ENCODE data around the gene FBXO15. TPM values are rescaled to one million over a fixed set of nuclear protein-coding genes. Genes with fewer than 3 reads are reported as not detected.

FBXO15 gene
- total RNA-seq, 2 donors from 2014 or later, result not detected

- intact Hi-C loops (cut with DNase I), result no loop called here
- DNase-seq (ENCODE audit: low spot score), result no peak
These were observed 72.7 kb downstream of the FBXO15 start for GRCh38 chr18:74074668-74075564.

- DNase-seq (ENCODE audit: low spot score), result no peak
- intact Hi-C loops (cut with DNase I), result no loop called here
These were observed 73.5 kb downstream of the FBXO15 start for GRCh38 chr18:74073957-74074667.

- intact Hi-C loops (cut with DNase I), result no loop called here
- DNase-seq (ENCODE audit: low spot score), result no peak
These were observed 78.2 kb downstream of the FBXO15 start for GRCh38 chr18:74069178-74070050.

GRCh38 chr18:74068296-74068695 lies 79.3 kb downstream of the FBXO15 start:
- intact Hi-C loops (cut with DNase I), result no loop called here
- DNase-seq (ENCODE audit: low spot score), result no peak

- no peak for DNase-seq (ENCODE audit: low spot score)
These were observed 81.6 kb downstream of the FBXO15 start for GRCh38 chr18:74066018-74066417.

GRCh38 chr18:74065366-74065765 lies 82.3 kb downstream of the FBXO15 start:
- intact Hi-C loops (cut with DNase I), result no loop called here
- no peak for DNase-seq (ENCODE audit: low spot score)

More at GRCh38 chr18:74066018-74066417, 81.6 kb downstream of the FBXO15 start:
- intact Hi-C loops (cut with DNase I), result no loop called here

- no peak for DNase-seq (ENCODE audit: low spot score)
- intact Hi-C loops (cut with DNase I), result no loop called here
These were observed 83.1 kb downstream of the FBXO15 start for GRCh38 chr18:74064510-74064909.

- intact Hi-C loops (cut with DNase I), result no loop called here
- DNase-seq (ENCODE audit: low spot score), result no peak
These were observed 84.1 kb downstream of the FBXO15 start for GRCh38 chr18:74063557-74063956.

- DNase-seq (ENCODE audit: low spot score), result no peak
- intact Hi-C loops (cut with DNase I), result no loop called here
These were observed 84.6 kb downstream of the FBXO15 start for GRCh38 chr18:74063023-74063422.

GRCh38 chr18:74062037-74062436 lies 85.6 kb downstream of the FBXO15 start:
- intact Hi-C loops (cut with DNase I), result no loop called here
- DNase-seq (ENCODE audit: low spot score), result no peak

GRCh38 chr18:74060579-74060978 lies 87.1 kb downstream of the FBXO15 start:
- intact Hi-C loops (cut with DNase I), result no loop called here

GRCh38 chr18:74050807-74051206 lies 96.8 kb downstream of the FBXO15 start:
- intact Hi-C loops (cut with DNase I), result no loop called here
- no peak for DNase-seq (ENCODE audit: low spot score)

More at GRCh38 chr18:74060579-74060978, 87.1 kb downstream of the FBXO15 start:
- no peak for DNase-seq (ENCODE audit: low spot score)

- intact Hi-C loops (cut with DNase I), result no loop called here
- no peak for DNase-seq (ENCODE audit: low spot score)
These were observed 106.9 kb downstream of the FBXO15 start for GRCh38 chr18:74040459-74041332.

- intact Hi-C loops (cut with DNase I), result no loop called here
- DNase-seq (ENCODE audit: low spot score), result no peak
These were observed 107.6 kb downstream of the FBXO15 start for GRCh38 chr18:74040008-74040407.

GRCh38 chr18:74029161-74029560 lies 118.5 kb downstream of the FBXO15 start:
- DNase-seq (ENCODE audit: low spot score), result no peak
- intact Hi-C loops (cut with DNase I), result no loop called here
